Measurements from ENCODE around the gene EPHA3.

The EPHA3 gene

DNA sequence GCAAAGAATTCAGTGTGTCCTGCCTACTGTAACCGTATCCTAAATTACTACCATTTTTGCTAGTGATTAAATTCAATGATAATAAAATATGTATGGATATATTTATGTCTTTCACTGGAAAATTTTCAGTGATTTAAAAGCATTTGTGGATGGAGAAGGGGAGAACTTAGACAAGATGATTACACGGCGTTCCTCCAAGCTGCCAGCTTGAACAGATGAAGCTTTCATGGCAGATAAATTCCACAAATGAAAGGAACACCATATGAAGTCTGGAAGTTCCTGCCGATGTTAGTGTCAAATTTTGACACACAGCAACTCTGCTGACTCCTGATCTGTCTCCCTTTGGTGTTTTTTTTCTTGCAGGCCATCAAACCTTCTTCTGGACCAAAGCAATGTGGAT, 364.7 kb downstream of the EPHA3 start:
- DNase-seq: no peak

DNA sequence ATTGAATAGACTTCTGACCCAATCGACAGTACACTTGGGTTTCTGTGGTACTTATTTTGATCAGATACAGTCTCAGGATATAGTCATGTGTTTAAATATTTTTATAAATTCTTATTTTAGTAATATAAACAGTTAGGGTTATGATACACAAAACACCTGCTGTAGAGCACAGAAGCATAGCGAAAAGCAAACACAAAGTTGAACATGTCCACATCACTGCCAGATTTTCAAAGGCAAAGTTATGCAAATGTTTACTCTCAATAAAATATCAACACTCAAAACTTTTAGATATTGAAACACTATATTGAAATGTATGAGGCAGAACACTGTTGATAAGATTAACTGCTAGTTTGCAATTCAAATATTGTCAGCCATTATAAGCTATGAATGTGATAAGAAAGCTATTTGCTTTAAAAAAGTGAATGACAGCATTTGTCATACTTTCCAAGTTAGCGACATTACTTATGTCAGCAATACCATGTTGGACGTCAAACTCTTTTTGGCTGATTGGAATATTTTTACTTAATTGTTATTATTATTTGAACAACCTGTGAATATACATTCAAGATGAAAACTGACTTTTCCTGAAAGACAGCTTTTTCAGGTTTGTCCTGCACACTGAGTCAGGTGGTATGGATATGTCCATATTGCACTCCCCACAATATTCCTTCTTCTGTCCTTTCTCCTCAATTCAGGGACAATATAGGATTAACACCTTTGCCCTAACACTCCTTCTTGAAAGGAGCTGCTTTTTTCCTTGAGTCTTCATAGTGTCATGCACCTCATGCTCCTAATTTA, 367.1 kb downstream of the EPHA3 start:
- no peak for DNase-seq

DNA sequence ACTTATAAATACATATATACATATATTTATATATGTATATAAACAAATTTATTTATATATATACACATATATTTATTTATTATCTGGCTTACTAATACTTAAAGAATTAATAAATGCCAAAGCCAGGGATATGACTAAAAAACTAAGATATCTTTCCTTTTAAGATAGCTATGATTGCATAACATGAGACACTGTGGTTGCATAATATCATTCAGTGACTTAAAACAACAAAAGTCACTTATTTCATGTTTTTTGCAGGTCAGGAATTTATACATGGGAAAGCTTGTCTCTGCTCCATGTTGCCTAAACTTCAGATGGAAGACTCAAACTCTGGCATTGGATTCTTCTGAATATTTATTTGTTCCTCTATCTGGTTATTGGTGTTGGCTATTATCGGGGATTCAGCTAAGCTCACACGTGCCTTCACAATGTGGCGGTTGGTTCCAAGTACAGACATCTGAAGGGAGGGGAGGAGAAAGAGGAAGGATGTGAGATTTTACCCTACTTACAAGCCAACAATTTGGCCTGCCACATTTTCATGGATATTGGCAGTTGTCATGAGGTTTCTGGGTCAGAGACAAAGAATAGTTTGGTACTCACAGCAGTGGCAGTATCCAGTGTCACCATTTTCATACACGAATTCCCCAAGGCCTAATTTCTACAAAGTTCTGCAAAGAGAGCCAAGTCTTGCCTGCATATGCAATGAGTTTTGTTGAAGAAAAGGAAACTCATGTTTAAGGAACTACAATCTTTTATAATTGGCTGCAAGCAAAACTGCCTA, 381.6 kb downstream of the EPHA3 start:
- no peak for DNase-seq

DNA sequence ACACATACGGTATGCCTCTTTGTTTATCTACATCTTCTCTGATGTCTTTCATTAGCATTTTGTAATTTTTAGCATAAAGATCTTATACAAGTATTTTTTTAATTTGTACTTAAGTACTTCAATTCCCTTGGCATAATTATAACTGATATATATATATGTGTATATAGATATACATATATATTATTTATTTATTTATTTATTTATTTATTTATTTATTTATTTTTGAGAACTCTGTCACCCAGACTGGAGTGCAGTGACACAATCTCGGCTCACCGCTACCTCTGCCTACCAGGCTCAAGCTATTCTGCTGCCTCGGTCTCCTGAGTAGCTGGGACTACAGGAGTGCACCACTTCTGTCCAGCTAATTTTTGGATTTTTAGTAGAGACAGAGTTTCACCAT, 382.7 kb downstream of the EPHA3 start:
- DNase-seq: no peak

DNA sequence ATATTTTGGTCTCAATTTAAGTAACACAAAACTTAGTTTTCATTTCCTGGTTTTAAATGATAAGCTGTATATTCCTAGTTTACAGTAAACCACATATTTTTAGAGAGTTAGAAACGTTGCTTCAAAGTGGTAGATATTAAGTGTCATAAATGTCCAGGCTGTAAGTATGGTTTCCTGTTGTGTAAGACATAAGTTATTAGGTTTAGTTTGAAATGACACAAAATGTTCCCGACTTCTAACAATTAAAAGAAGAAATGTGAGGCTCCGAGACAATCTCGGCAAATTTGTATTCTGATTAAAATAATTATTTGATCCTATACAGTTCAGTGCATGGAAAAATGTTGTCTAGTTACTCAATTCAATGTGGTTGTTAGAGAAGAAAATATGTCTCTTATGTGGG, 387.3 kb downstream of the EPHA3 start:
- no peak for DNase-seq

DNA sequence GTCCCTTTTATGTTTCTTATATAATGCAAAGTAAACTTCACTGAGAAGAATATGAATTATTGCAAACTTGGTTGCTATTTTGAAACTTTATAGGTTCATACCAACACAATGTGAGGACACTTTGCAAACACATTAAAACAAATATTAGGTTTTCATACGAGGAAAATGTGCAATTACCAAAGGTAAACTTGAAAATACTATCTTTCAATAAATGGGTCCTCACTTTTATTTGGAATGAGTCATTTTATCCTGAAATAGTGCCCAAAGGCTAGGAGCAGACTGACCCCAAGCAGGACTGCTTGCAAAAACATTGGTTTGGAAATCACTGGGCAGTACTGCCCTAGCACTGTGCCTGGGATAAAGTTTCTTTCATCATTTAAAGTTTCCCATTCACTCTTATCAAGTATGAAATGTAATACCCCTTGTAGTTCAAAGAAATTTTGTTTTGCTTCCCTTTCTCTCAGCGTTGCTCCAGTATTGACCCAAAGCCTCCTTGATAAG, 396.5 kb downstream of the EPHA3 start:
- DNase-seq: no peak

DNA sequence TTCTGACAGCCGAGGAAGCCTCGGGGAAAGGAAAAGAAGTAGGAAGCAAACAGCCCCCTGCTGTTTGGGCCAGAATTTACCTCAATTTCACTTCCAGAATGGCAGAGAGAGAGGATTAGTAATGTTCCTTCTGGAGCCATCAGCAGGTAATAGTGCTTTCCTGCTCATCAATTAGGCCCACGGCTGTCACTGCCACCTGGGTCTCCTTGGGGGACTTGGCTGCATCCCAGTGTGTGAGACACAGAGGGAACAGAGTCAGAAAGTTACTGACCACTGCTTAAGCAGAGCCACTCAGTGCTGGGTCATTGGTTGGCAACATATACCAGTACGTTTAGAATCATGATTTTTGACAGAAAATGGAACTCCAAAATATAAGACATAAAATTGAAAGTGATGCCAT, 397.0 kb downstream of the EPHA3 start:
- no peak for DNase-seq

DNA sequence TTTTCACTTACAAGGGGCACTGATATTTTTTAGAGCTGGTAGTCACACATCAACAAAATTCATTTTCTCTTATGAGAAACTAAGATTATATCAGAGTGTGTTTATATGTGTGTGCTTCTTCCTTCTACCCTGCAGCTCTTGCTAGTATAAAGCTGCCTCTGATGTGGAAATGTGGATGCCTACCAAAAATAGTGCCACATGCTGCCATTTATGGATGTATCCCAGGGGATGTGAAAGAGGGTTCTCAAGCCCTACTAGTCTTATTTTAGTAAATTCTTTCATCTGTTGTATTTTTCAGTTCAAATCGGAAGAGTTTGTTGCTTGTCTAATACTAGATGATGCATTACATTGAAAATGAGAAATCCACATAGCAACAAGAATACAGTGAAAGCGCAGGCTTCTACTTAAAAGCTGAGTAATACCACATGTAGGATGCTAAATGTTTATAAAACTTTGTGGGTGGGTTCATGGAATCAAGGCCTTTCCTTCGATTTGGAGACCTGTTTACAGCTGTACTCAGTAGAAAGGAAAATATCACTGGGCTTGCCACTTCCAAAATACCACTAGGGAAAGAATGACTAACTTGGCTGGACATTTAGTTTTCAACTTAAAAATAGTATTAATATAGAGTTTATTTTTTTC, 399.2 kb downstream of the EPHA3 start:
- no peak for DNase-seq

DNA sequence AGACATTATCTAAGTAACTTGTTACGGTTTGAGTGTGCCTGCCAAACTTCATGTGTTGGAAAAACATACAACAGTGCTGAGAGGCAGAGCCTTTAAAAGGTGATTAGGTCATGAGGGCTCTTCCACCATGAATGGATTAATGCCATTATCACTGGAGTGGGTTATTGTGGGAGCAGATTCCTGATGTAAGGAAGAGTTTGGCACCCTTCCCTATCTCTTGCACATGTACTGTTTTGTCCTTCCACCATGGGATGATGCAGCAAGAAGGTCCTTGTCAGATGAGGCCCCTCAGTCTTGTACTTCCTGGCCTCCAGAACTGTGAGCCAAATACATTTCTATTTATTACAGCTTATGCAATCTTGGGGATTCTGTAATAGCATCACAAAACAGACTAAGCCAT, 413.9 kb downstream of the EPHA3 start:
- no peak for DNase-seq

DNA sequence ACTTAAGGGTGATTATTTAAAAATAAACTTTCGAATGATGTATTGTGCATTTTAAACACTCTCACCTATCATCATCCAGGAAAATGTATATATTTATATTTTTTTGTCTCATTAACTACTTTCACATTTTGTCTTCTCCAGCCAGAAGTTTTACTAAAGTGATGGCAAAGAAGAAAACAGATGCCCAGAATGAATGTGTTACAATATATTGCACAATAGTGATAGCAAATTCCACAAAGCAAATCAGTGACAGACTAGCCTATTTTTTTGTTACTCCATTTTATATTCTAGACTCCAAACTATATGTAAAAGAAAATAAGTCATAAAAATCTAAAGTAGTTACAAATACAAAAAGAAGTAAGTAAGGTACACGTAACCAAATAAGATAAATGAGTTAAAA, 414.7 kb downstream of the EPHA3 start:
- DNase-seq: no peak

DNA sequence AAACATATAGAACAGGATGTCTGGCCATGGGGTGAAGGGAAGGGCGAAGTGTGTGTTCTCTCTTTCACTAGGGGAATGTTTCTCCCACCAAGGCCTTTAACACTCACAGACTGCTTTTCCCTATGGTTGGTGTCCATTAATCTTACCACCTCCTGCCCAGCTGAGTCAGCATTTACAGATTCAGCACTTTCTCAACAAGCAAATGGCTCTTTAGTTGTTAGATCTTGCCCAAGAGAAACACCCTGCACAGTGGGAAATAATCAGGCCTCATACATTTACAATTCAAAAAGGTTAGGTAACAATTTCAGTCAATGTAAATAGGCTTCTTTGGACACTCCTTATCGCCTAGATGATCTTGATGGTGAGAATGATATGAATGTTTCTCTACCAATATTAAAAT, 418.2 kb downstream of the EPHA3 start:
- no peak for DNase-seq

DNA sequence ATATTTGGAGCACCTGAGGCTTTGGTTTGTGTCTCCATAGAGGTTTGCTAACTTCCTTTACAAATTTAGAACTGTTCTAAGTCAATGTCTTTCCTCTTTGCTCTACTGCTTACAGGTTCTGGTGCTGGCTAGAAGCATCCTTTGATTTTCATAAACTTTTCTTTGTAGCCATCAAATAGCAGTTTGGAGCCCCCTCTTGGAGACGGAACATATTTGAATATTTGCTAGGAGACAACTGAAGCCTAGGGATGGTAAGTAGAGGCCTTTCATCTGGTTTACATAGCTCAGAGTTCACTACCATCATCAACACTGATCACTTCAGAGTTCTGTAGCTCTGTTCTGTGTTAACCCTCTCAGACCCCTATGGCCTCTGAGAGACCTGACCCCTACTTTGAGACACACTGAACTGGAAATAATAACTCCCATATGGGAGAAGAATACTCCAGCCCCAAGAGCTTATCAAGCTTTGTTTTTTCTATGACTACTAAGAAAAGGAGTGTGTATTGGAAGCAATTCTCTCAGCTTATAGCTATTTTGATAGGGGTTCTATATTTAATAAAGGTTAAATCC, 420.4 kb downstream of the EPHA3 start:
- DNase-seq: no peak
